ENCODE results near the gene TMEM202.
"Not testable (repeated sequence)": the region's sequence is repeated elsewhere in the genome, so short reads cannot be mapped to it uniquely, and the experiment has no call there.

The TMEM202 gene

GRCh38 chr15:72404841-72405240, 6.7 kb downstream of the TMEM202 start:
- DNase-seq, result no peak

- no peak for DNase-seq
Observed at GRCh38 chr15:72406936-72407335, 8.8 kb downstream of the TMEM202 start.

- DNase-seq, result no peak
Observed at GRCh38 chr15:72411111-72411510, 13.0 kb downstream of the TMEM202 start.

GRCh38 chr15:72411544-72411943, 13.4 kb downstream of the TMEM202 start:
- no peak for DNase-seq

GRCh38 chr15:72413337-72413736, 15.2 kb downstream of the TMEM202 start:
- DNase-seq, result not testable (repeated sequence)

GRCh38 chr15:72415304-72415703, 17.2 kb downstream of the TMEM202 start:
- DNase-seq, result no peak

GRCh38 chr15:72419768-72420167, 21.7 kb downstream of the TMEM202 start:
- DNase-seq, result not testable (repeated sequence)

- no peak for DNase-seq
Observed at GRCh38 chr15:72420576-72420975, 22.5 kb downstream of the TMEM202 start.

- no peak for DNase-seq
Observed at GRCh38 chr15:72421484-72421883, 23.4 kb downstream of the TMEM202 start.

- no peak for DNase-seq
Observed at GRCh38 chr15:72423256-72423655, 25.2 kb downstream of the TMEM202 start.

- no peak for DNase-seq
Observed at GRCh38 chr15:72426753-72427152, 28.6 kb downstream of the TMEM202 start.

GRCh38 chr15:72437650-72438316, 39.7 kb downstream of the TMEM202 start:
- DNase-seq, result no peak

GRCh38 chr15:72442848-72443247, 44.7 kb downstream of the TMEM202 start:
- DNase-seq, result not testable (repeated sequence)

- no peak for DNase-seq
Observed at GRCh38 chr15:72445426-72445825, 47.3 kb downstream of the TMEM202 start.

- DNase-seq, result no peak
Observed at GRCh38 chr15:72450805-72451204, 52.7 kb downstream of the TMEM202 start.

GRCh38 chr15:72451224-72451623, 53.1 kb downstream of the TMEM202 start:
- no peak for DNase-seq

GRCh38 chr15:72456684-72457083, 58.6 kb downstream of the TMEM202 start:
- DNase-seq, result no peak

Measured in EL (cell line).